Thyroid gland (tissue), 4 donors: Measurements from ENCODE around the gene PDIK1L. TPM values are rescaled to one million over a fixed set of nuclear protein-coding genes. Genes with fewer than 3 reads are reported as not detected.

ENCODE experiments used
- DNase-seq, 2 donors: peaks; one replicate each; pipeline ENCODE4 v3.0.0-alpha.2; 2019
- H3K27ac ChIP-seq, 3 donors: fragments of 200-600 bp; sonication (generic); 1 replicate in 2 of 3; 2 replicates in 1 of 3; pipeline ENCODE4 v1.5.1; 2016 to 2019; ENCODE audit warnings: mild to moderate bottlenecking in 1 of 3, moderate library complexity in 1 of 3
- H3K27me3 ChIP-seq: fragments of 200-600 bp; sonication (generic); one replicate; pipeline ENCODE4 v1.5.1; 2019
- H3K36me3 ChIP-seq, 2 donors: fragments of 200-600 bp; sonication (generic); one replicate each; pipeline ENCODE4 v1.5.1; 2016 to 2019
- H3K4me1 ChIP-seq, 2 donors: fragments of 200-600 bp; sonication (generic); one replicate each; pipeline ENCODE4 v1.5.1; 2017 to 2019
- H3K4me3 ChIP-seq, 3 donors: fragments of 200-600 bp; sonication (generic); replicated peaks in 1 of 3; 1 replicate in 2 of 3; 2 replicates in 1 of 3; pipeline ENCODE4 v1.5.1; 2016; ENCODE audit warnings: mild to moderate bottlenecking in 1 of 3
- H3K9me3 ChIP-seq: fragments of 200-600 bp; sonication (generic); one replicate; pipeline ENCODE4 v1.5.1; 2017
- CTCF ChIP-seq, 6 experiments: fragments of 200-600 bp in 3 of 6; fragments of 450-650 bp in 3 of 6; sonication (generic) in 3 of 6; IDR thresholded peaks; one replicate each; pipeline ENCODE4 v1.5.1; 2016 to 2019; ENCODE audit warnings: antibody characterized with exemption in 6 of 6, mild to moderate bottlenecking in 2 of 6, inconsistent platforms in 1 of 6, moderate library complexity in 1 of 6
- POLR2A ChIP-seq, 2 donors: fragments of 450-650 bp; IDR thresholded peaks; one replicate each; pipeline ENCODE4 v1.6.1; 2017; ENCODE audit warnings: antibody characterized with exemption in 2 of 2, mild to moderate bottlenecking in 2 of 2, moderate library complexity in 1 of 2
- WGBS, 2 donors: methylation state at CpG; one replicate each; pipeline ENCODE4 v1.1.5; 2017; 5-methylcytosine and 5-hydroxymethylcytosine counted together
- intact Hi-C: fragments of 100-400 bp; cut with DNase I; formaldehyde crosslinking; loops from one replicate; pipeline ENCODE4 v1.15.1; 2023
- total RNA-seq, 4 donors: library from RNA; depleted of rRNA; stranded (reverse); fragments of >200 nt; gene quantifications; one replicate each; pipeline ENCODE4 v1.2.3, GENCODE V29; 2016

The PDIK1L gene
- total RNA-seq, 4 donors from 2014 or later, result 24.2 to 39.0 (median 25.5) TPM

DNA sequence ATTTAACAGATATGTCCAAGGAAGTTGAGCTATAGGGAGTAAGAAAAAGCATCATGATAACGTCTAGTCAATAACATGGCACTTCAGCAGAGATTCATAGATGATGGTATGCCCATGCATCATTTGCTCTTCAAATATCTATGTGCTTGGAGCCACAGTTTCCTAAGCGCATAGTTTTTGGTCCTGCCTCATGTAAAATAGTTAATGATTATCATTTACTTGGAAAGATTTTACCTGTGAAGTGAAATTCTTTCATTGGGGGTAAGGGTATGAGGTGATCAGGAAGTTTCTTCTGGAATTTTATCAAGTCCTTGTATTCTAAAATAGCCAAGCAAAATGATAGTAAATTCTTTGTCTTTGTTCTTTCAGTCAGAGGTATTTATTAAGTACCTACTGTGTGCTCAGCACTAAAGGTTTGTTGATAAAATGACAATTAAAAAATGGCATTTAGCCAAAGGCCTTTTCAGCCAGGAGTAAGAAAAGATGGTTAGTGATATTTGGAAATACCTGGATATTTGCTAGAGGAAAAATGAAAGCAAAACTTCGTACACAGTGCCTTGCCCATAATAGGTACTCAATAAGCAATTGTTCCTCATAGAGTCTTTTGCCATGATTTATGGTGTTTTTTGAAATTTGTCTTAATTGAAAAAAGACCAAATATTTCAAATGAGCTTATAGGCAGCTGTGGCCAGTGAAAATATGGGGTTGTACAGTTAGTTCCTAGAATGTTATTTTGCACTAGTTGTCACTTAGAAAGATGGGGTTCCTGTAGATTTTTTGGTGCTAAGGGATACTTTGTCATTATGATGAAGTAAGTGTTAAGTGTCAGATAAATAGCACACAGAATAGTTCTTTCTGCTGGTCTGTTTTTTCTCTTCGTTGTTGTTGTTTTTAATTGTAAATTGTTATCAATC lies 13.1 kb downstream of the PDIK1L start:
- peaks cover 59 to 84% of the 10 kb centered on the region in 2 donors for H3K4me1 ChIP-seq
- intact Hi-C loops, result no loop called here
- H3K27ac ChIP-seq, result peak overlapping the region; percentile 10 to 70 (median 69)
- no peaks in the 10 kb centered on the region for H3K9me3 ChIP-seq
- no peak for DNase-seq
- H3K36me3 ChIP-seq, result no peaks in the 10 kb centered on the region
- no peaks in the 10 kb centered on the region for H3K27me3 ChIP-seq
- TF ChIP-seq CTCF (IDR thresholded peaks at IDR 0.05) (no peak), POLR2A (IDR thresholded peaks at IDR 0.05) (no peak)
- 83 to 85% methylated on average over 4 of the region's 4 CpGs for WGBS, 2 donors
- no peak overlapping the region for H3K4me3 ChIP-seq

- no peaks in the 10 kb centered on the region for H3K36me3 ChIP-seq
These were observed 13.8 kb downstream of the PDIK1L start for GRCh38 chr1:26125382-26125781.

DNA sequence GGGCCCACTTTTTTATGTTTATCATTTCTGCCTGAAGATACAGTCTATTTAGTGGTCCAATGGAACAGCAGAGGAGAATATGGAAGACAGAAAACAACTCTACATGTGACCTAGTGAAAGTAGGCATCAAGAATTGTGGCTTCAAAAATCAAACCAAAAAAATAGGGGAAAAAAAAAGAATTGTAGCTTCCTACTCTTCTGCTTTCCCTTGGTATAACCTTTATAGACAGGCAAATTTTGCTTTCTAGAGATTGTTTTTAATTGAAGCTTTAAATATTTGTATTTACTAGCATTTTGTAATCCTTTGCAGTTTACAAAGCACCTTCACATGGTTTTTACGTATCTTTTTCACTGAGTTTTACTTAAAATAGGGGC lies 14.3 kb downstream of the PDIK1L start:
- Histone ChIP-seq H3K27ac (peak overlapping the region; percentile 69 to 76 (median 70)), H3K4me3 (no peak overlapping the region), H3K27me3 (no peaks in the 10 kb centered on the region), H3K9me3 (no peaks in the 10 kb centered on the region), H3K36me3 (no peaks in the 10 kb centered on the region), H3K4me1 (peaks cover 59 to 88% of the 10 kb centered on the region in 2 donors)
- intact Hi-C loops, result no loop called here
- TF ChIP-seq CTCF (IDR thresholded peaks at IDR 0.05) (no peak), POLR2A (IDR thresholded peaks at IDR 0.05) (no peak)
- DNase-seq, result no peak
- 75 to 81% methylated on average over 1 of the region's 1 CpG for WGBS, 2 donors

More at GRCh38 chr1:26125382-26125781, 13.8 kb downstream of the PDIK1L start:
- TF ChIP-seq CTCF (IDR thresholded peaks at IDR 0.05) (no peak), POLR2A (IDR thresholded peaks at IDR 0.05) (no peak)
- Histone ChIP-seq H3K4me1 (peaks cover 59 to 86% of the 10 kb centered on the region in 2 donors), H3K27ac (peak overlapping the region; percentile 10 to 70 (median 69)), H3K27me3 (no peaks in the 10 kb centered on the region), H3K9me3 (no peaks in the 10 kb centered on the region), H3K4me3 (no peak overlapping the region)
- no peak for DNase-seq
- intact Hi-C loops, result no loop called here

DNA sequence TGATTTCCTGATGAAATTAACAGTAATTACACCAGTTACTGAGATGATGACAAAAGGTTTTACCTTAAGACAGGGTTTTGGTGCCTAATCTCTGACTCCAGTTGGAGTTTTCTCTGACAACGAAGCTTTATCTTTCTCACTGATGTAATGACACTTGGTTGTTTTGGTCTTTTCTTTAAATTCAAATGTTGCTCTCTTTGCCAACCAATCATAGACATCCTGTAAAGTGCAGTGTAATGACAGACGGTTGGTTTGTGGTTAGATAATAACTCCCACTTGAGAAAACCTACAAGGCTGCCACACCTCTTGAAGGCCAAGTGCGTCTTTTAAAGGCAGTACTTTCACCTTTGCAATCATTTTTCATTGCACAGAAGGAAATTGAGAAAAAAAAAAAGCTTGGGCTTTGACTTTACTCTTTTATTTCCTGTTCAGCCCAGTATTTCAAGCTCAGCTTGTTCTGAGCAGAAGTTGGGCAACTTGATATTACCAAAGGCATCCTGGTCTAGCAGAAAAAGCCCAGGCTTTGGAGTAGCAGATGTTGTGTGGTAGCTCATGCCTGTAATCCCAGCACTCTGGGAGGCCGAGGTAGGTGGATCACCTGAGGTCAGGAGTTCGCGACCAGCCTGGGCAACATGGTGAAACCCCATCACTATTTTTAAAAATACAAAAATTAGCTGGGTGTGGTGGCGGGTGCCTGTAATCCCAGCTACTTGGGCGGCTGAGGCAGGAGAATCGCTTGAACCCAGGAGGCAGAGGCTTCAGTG lies 14.9 kb downstream of the PDIK1L start:
- no peaks in the 10 kb centered on the region for H3K36me3 ChIP-seq
- H3K4me3 ChIP-seq, result no peak overlapping the region
- no peak for TF ChIP-seq POLR2A (IDR thresholded peaks at IDR 0.05)
- TF ChIP-seq CTCF (IDR thresholded peaks at IDR 0.05), result no peak
- 63 to 66% methylated on average over 9 of the region's 9 CpGs for WGBS, 2 donors
- no peaks in the 10 kb centered on the region for H3K9me3 ChIP-seq
- peak; percentile 35 to 40 for DNase-seq
- no peaks in the 10 kb centered on the region for H3K27me3 ChIP-seq
- peaks cover 53 to 83% of the 10 kb centered on the region in 2 donors for H3K4me1 ChIP-seq
- H3K27ac ChIP-seq, result peak overlapping the region; percentile 69 to 76 (median 70)
- intact Hi-C loops, result no loop called here
